ENCODE measurements around the gene ATF6.

The ATF6 gene

DNA sequence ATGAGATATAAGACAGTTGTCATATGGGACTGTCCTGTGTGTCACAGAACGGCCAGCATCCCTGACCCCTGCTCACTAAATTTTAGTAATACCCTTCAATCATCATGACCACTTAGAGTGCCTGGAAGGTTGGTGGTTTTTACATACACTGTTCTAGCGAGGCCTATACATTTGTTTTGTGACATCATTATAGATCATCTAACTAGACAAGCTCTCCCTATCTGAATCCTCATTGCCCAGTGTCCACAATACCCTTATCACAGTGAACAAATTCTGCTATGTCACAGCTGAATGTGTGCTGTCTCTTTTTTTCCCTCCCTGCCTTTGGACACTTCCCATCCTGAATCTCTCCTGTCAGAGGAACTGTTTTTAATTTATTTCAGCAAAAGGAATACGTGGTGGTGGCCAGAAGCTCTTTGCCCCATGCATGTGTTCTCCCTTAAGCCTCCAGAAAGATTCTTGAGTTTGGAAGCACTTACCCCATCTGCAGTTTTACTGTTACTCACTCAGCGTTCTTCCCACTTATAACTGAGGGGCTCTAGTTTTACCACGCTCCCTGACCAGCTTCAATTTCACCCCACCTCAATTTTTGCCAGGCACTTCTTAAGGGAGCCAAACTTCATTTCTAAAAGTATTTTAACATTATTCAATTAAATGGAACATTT is 187.3 kb downstream of the ATF6 start:
- TF ChIP-seq, protein P1, sequence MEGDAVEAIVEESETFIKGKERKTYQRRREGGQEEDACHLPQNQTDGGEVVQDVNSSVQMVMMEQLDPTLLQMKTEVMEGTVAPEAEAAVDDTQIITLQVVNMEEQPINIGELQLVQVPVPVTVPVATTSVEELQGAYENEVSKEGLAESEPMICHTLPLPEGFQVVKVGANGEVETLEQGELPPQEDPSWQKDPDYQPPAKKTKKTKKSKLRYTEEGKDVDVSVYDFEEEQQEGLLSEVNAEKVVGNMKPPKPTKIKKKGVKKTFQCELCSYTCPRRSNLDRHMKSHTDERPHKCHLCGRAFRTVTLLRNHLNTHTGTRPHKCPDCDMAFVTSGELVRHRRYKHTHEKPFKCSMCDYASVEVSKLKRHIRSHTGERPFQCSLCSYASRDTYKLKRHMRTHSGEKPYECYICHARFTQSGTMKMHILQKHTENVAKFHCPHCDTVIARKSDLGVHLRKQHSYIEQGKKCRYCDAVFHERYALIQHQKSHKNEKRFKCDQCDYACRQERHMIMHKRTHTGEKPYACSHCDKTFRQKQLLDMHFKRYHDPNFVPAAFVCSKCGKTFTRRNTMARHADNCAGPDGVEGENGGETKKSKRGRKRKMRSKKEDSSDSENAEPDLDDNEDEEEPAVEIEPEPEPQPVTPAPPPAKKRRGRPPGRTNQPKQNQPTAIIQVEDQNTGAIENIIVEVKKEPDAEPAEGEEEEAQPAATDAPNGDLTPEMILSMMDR (IDR thresholded peaks at IDR 0.05; ENCODE audit: control insufficient read depth, extremely low read depth, insufficient read depth) = no peak
- H3K4me3 ChIP-seq (ENCODE audit: low read depth, low read length) = no peak overlapping the region
- DNase-seq (ENCODE audit: low read depth) = no peak

DNA sequence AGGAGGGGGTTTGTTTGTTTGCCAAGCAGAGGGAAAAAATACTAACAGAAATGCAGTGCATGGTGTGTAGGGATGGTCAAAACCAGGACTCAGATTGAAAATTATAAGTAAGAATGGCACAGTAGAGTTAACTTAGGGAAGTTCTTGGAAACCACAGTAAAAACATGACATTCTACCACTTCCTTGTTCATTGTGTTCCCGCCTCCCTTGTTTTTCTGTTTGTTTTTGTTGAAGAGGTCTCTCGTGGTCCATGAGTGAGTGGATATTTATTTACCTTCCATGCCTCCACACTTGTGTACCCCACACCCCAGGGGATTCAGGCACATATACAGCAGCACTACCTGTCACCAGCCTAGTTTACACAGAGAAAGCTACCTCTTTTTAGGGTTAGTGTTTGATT is 187.9 kb downstream of the ATF6 start:
- no peak overlapping the region for H3K4me3 ChIP-seq (ENCODE audit: low read depth, low read length)
- TF ChIP-seq, protein P1 (IDR thresholded peaks at IDR 0.05; ENCODE audit: control insufficient read depth, extremely low read depth, insufficient read depth) = no peak
- DNase-seq (ENCODE audit: low read depth) = no peak

GRCh38 chr1:161954466-161954865 is 188.3 kb downstream of the ATF6 start:
- no peak for DNase-seq (ENCODE audit: low read depth)
- TF ChIP-seq, protein P1 (IDR thresholded peaks at IDR 0.05; ENCODE audit: control insufficient read depth, extremely low read depth, insufficient read depth) = no peak
- no peak overlapping the region for H3K4me3 ChIP-seq (ENCODE audit: low read depth, low read length)

- no peak for DNase-seq (ENCODE audit: low read depth)
- H3K4me3 ChIP-seq (ENCODE audit: low read depth, low read length) = no peak overlapping the region
- TF ChIP-seq, protein P1 (IDR thresholded peaks at IDR 0.05; ENCODE audit: control insufficient read depth, extremely low read depth, insufficient read depth) = no peak
These were observed 189.5 kb downstream of the ATF6 start for GRCh38 chr1:161955606-161956005.

GRCh38 chr1:161956097-161956496 is 190.0 kb downstream of the ATF6 start:
- DNase-seq (ENCODE audit: low read depth) = no peak
- no peak overlapping the region for H3K4me3 ChIP-seq (ENCODE audit: low read depth, low read length)
- TF ChIP-seq, protein P1 (IDR thresholded peaks at IDR 0.05; ENCODE audit: control insufficient read depth, extremely low read depth, insufficient read depth) = no peak

- TF ChIP-seq, protein P1 (IDR thresholded peaks at IDR 0.05; ENCODE audit: control insufficient read depth, extremely low read depth, insufficient read depth) = no peak
- no peak overlapping the region for H3K4me3 ChIP-seq (ENCODE audit: low read depth, low read length)
- DNase-seq (ENCODE audit: low read depth) = no peak
These were observed 190.8 kb downstream of the ATF6 start for GRCh38 chr1:161956930-161957329.

DNA sequence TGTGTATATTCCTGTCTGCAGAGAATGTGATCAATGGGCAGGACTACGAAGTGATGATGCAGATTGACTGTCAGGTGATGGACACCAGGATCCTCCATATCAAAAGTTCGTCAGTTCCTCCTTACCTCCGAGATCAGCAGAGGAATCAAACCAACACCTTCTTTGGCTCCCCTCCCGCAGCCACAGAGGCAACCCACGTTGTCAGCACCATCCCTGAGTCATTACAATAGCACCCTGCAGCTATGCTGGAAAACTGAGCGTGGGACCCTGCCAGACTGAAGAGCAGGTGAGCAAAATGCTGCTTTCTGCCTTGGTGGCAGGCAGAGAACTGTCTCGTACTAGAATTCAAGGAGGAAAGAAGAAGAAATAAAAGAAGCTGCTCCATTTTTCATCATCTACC is 192.3 kb downstream of the ATF6 start:
- no peak for DNase-seq (ENCODE audit: low read depth)
- TF ChIP-seq, protein P1 (IDR thresholded peaks at IDR 0.05; ENCODE audit: control insufficient read depth, extremely low read depth, insufficient read depth) = no peak
- H3K4me3 ChIP-seq (ENCODE audit: low read depth, low read length) = no peak overlapping the region
